Ovary (tissue), 3 donors: Measurements from ENCODE around the gene DGCR8.

Experiments
- CTCF ChIP-seq, 3 donors: fragments of 450-650 bp in 2 of 3; fragments of 200-600 bp in 1 of 3; IDR thresholded peaks; one replicate each; pipeline versions ENCODE4 v1.5.1 to v1.8.0; 2016 to 2022; ENCODE audit warnings: antibody characterized with exemption in 3 of 3, mild to moderate bottlenecking in 1 of 3
- EP300 ChIP-seq: sonication (generic); formaldehyde crosslinking; IDR thresholded peaks from one replicate; pipeline ENCODE4 v1.6.1; 2017; ENCODE audit warnings: antibody characterized with exemption
- POLR2A ChIP-seq: fragments of 450-650 bp; IDR thresholded peaks from one replicate; pipeline ENCODE4 v1.6.1; 2017; ENCODE audit warnings: antibody characterized with exemption, mild to moderate bottlenecking, moderate library complexity
- donor health status: DM: no; HTN: no; CAD: no.

- no peak for TF ChIP-seq CTCF (IDR thresholded peaks at IDR 0.05)
- no peak for TF ChIP-seq EP300
- no peak for TF ChIP-seq POLR2A
These were observed 7.5 kb downstream of the DGCR8 start for GRCh38 chr22:20087319-20088262.
